Transverse colon (tissue), 4 donors: ENCODE data around the gene PROSER1.

Experiments
- POLR2AphosphoS5 ChIP-seq, 3 donors: sonication (generic); formaldehyde crosslinking; IDR thresholded peaks; one replicate each; pipeline ENCODE4 v1.6.1; 2016; ENCODE audit warnings: antibody characterized with exemption in 3 of 3
- TF ChIP-seq, protein P1 (sequence below), 5 experiments: fragments of 200-600 bp in 3 of 5; fragments of 450-650 bp in 2 of 5; sonication (generic) in 3 of 5; IDR thresholded peaks; 1 replicate in 2 of 5; 2 replicates in 3 of 5; pipeline ENCODE4 v1.5.1; 2016 to 2017; ENCODE audit warnings: antibody characterized with exemption in 5 of 5, inconsistent platforms in 3 of 5, mild to moderate bottlenecking in 2 of 5, moderate library complexity in 1 of 5

DNA sequence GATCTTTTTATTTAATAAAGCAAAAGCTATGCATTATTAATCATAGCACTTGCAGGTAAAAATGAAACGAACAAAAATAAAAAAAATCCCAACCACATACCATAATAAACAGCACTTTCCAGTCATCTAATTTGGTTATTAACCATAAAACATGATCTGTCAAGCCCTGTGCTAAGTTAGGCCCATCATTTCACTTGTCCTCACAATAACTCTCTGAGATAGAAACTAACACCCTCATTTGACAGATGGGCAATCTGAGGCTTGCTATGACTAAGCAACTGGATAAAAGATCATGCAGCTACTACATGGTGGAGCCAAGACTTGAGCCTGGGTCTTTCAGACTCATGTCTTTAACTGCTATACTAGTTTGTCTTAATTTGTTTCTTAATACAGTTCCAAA is 21.8 kb downstream of the PROSER1 start:
- no peak for TF ChIP-seq POLR2AphosphoS5 (IDR thresholded peaks at IDR 0.05)
- TF ChIP-seq, protein P1, sequence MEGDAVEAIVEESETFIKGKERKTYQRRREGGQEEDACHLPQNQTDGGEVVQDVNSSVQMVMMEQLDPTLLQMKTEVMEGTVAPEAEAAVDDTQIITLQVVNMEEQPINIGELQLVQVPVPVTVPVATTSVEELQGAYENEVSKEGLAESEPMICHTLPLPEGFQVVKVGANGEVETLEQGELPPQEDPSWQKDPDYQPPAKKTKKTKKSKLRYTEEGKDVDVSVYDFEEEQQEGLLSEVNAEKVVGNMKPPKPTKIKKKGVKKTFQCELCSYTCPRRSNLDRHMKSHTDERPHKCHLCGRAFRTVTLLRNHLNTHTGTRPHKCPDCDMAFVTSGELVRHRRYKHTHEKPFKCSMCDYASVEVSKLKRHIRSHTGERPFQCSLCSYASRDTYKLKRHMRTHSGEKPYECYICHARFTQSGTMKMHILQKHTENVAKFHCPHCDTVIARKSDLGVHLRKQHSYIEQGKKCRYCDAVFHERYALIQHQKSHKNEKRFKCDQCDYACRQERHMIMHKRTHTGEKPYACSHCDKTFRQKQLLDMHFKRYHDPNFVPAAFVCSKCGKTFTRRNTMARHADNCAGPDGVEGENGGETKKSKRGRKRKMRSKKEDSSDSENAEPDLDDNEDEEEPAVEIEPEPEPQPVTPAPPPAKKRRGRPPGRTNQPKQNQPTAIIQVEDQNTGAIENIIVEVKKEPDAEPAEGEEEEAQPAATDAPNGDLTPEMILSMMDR (IDR thresholded peaks at IDR 0.05), result no peak
